Measurements from ENCODE around the gene PCID2.

PCID2 gene

DNA sequence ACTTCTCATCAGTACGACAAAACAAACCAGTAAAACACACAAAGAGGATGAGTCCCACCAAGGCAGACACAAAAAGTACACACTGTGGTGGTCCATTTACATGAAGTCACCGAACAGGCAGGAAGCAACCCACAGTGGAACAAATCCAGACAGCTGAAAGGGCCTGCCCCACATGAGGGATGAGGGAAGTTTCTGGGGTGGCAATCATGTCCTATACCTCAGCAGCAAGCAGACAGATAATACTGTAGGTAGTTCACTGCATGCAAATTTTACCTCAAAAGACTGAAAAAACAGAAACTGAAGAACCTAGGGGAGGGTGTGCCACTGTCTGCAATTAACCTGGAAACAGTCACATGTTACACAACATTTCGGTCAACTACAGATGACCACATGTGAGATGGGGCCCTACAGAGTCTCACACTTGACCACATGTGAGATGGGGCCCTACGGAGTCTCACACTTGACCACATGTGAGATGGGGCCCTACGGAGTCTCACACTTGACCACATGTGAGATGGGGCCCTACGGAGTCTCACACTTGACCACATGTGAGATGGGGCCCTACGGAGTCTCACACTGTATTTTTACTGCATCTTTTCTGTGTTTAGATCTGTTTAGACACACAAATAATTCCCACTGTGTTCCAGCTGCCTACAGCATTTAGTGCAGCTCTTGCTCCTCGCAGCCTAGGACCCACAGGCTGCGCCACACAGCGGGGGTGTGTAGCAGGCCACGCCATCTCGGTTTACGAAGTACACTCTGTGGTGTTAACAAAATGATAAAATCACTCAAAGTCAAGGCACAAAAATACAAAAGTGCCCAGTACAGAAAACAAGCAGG, 22.2 kb downstream of the PCID2 start:
- no peak for DNase-seq

DNA sequence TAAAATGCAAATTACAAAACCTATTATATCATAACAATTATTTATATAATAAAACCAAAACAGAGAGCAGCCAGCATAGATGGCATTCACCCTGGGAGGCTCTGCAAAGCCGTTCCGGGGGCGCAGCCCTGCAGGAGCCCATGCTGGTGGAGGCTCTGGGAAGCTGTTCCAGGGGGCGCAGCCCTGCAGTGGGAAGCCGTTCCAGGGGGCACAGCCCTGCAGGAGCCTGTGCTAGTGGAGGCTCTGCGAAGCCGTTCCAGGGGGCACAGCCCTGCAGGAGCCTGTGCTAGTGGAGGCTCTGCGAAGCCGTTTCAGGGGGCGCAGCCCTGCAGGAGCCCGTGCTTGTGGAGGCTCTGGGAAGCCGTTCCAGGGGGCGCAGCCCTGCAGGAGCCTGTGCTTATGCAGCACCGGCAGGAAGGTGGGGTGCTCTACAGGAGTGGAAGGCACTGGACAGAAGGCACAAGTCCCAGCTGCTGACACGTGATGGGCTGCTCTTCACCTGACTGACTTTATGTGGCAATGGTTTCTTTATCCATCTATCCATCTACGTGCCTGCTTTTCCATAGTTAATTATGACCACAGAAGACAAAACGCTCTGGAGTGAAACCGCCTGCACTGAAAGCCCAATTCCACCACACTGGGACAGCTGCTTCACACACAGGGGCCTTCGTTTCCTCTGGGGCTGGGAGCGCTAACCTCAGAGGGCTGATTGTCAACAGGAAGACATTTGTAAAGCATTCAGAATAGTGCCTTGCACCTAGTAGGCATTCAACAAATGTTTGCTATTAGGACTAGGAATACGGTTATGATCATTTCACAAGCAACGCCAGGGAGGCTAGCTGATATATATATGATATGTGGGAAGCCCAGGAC, 23.7 kb downstream of the PCID2 start:
- peak; percentile 47 for DNase-seq

DNA sequence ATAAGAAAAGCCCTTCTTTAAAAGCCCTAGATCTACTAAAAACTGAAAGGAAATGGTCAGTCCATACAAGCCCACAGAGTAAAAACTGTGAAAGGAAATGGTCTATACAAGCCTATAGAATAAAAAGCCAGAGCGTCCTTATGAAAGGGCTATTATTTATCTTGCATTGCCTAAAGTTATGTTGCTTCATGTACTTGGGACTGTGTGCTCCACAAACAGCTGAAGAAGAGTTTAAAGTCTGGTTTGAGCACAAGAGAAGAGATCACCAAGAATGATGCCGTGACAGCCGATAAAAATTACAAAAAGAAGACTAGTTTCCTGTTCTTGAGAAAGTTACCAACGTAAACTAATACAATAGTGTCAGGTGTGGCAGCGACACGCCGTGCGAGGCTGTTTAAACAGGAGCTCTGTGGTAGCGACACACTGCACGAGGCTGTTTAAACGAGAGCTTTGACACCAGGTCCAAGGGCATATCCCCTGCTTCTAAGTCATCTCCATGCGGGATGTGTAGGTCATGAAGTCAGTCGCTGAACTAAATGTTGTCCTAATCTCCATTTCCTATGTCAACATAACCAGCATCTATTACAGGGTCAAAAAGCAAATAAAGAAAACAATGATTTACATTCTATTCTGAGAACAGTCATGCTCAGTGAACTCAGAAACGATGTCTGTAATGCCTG, 24.9 kb downstream of the PCID2 start:
- no peak for DNase-seq

GRCh38 chr13:113182046-113182445, 26.4 kb downstream of the PCID2 start:
- no peak for DNase-seq

- peak; percentile 13 for DNase-seq
Observed at GRCh38 chr13:113179374-113180230, 28.9 kb downstream of the PCID2 start.

DNA sequence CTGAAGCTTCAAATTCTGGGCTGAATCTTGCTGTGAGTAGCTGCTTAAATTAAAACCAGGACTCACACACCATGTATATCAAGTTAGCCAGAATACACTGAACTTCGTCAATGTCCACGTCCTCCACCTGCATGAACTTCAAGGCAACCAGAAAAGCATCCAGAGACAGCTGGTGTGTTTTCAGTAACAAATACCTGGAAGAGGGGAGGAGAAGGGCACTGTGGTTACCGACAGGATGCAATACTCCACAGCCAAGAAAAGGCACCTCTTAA, 29.6 kb downstream of the PCID2 start:
- DNase-seq = no peak

GRCh38 chr13:113178070-113178895, 30.2 kb downstream of the PCID2 start:
- no peak for DNase-seq

DNA sequence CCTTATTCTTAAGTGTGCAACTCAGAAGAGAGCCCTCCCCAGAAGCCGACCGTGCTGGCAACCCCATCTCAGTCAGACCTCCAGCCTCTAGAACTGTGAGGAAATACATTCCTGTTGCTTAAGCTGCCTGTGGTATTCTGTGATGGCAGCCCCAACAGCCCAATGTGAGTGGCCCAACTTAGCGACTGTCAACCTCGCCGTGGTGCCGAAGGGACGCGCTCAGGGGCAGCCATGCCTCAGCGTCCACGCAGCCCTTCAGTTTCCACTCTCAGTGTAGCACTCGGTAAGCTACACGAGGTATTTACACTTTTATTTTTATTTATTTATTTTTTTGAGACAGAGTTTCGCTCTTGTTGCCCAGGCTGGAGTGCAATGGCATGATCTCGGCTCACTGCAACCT, 31.6 kb downstream of the PCID2 start:
- DNase-seq = no peak

GRCh38 chr13:113176280-113176679, 32.2 kb downstream of the PCID2 start:
- DNase-seq = peak; percentile 58

- no peak for DNase-seq
Observed at GRCh38 chr13:113172419-113172926, 36.0 kb downstream of the PCID2 start.

DNA sequence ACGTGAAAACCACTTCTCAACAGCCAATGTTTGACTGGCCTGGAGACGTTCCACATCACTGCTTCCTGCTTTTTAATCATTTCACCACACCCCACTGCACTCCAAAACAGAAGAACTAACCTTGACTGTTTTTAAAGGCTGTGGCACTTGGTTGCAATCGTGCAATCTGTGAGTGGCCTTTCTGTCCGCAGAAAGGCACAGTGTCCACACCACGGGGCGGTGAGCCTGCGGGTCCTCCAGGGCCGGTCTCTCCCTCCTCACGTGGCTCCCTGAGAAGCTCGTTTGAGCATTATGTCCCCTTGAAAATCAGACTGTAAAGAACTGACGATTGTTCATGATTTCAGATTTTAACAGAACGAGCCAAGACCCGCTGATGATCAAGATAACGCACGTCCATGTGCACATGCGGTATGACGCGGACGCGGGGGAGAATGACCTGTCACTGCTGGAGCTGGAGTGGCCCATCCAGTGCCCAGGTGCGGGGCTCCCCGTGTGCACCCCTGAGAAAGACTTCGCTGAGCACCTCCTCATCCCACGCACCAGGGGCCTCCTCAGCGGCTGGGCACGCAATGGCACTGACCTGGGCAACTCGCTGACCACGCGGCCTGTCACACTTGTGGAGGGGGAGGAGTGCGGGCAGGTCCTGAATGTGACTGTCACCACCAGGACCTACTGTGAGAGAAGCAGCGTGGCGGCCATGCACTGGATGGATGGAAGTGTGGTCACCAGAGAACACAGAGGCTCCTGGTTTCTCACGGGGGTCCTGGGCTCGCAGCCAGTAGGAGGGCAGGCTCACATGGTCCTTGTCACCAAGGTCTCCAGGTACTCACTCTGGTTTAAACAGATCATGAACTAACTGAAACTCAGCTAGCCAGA, 37.0 kb downstream of the PCID2 start:
- no peak for DNase-seq

DNA sequence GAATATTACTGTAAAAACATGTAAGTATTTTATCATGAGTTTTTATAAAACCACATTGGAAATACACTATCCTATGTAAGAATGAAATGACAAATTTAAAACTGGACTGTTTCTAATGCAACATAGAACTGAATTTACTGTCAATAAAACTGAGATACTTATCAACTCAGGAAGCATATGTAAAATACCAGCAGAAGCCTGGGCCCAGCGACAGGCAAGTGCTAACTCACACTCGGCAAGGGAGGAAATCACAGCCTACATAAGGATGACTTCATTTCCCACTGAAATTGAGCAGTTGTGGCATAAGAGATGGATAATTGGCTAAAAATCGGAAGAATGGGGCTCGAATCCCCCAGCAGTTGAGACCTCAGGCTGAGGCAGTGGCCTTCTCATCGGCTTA, 38.0 kb downstream of the PCID2 start:
- no peak for DNase-seq

- DNase-seq = no peak
Observed at GRCh38 chr13:113169277-113170272, 38.9 kb downstream of the PCID2 start.

- DNase-seq = no peak
Observed at GRCh38 chr13:113168211-113168610, 40.3 kb downstream of the PCID2 start.

- no peak for DNase-seq
Observed at GRCh38 chr13:113167575-113167974, 40.9 kb downstream of the PCID2 start.

- no peak for DNase-seq
Observed at GRCh38 chr13:113167155-113167554, 41.3 kb downstream of the PCID2 start.

DNA sequence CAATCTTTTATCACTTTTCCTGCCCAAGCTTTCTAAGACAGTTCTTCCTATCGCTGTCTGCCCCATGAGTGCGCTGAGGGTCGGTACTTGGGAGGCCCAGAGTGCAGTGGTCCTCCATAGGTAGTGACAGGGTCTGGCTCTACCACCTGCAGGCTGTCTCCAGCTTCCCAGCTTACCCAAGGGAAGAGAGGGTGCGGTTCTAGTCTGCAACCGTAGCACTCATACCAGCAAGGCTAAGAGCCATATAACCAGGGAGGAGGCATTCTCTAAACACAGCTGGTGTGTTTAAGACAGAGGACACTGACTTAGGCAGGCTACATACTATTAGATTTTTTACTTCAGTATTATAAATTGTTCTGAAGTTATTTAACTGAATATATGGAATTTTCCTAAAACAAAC, 41.8 kb downstream of the PCID2 start:
- DNase-seq = no peak

DNA sequence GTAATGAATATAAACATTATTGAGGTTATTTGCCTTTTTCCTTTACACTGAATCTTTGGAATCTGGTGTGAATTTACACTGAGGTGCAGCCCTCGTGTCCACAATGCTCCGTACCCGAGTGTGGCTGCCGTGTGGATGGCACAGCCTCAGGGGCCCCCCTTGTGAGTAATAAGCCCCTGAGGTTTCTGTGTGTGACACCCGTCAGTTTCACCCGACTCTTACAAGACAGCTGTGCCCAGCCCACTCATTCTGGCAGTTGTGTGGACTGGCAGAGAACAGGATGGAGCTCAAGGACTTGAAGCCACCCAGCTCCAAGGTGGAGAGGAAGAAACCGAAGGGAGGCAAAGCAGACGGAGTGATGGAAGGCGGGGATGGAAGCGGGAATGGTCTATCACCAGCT, 42.2 kb downstream of the PCID2 start:
- DNase-seq = no peak

- DNase-seq = no peak
Observed at GRCh38 chr13:113164492-113164891, 44.0 kb downstream of the PCID2 start.
